WTC11 (cell line): ENCODE measurements around the gene PROSER2.

Experiments used
- AFF4 ChIP-seq: sonication (generic); formaldehyde crosslinking; IDR thresholded peaks from 2 replicates; pipeline ENCODE4 v1.8.1; 2023; ENCODE audit warnings: mild to moderate bottlenecking, missing genetic modification reagents, borderline replicate concordance
- CTCF ChIP-seq: fragments of 200-600 bp; IDR thresholded peaks from 2 replicates; pipeline ENCODE4 v1.8.0; 2022; ENCODE audit warnings: antibody characterized with exemption
- ELF4 ChIP-seq: sonication (generic); formaldehyde crosslinking; IDR thresholded peaks from 2 replicates; pipeline ENCODE4 v1.8.1; 2022; ENCODE audit warnings: low read depth, mild to moderate bottlenecking, moderate library complexity, missing genetic modification reagents
- KAT7 ChIP-seq: sonication (generic); formaldehyde crosslinking; IDR thresholded peaks from 2 replicates; pipeline ENCODE4 v1.8.1; 2023; ENCODE audit warnings: missing genetic modification reagents, mild to moderate bottlenecking, borderline replicate concordance
- NFE2L1 ChIP-seq: sonication (generic); formaldehyde crosslinking; IDR thresholded peaks from 2 replicates; pipeline ENCODE4 v1.8.1; 2023; ENCODE audit warnings: missing genetic modification reagents
- NFYB ChIP-seq: sonication (generic); formaldehyde crosslinking; conservative IDR thresholded peaks from 2 replicates; pipeline ENCODE4 v1.8.0; 2022; ENCODE audit warnings: low read depth, missing genetic modification reagents
- NR1H2 ChIP-seq: sonication (generic); formaldehyde crosslinking; IDR thresholded peaks from 2 replicates; pipeline ENCODE4 v1.9.0; 2021; ENCODE audit warnings: mild to moderate bottlenecking, moderate library complexity, missing genetic modification reagents
- NR3C1 ChIP-seq: sonication (generic); formaldehyde crosslinking; conservative IDR thresholded peaks from 2 replicates; pipeline ENCODE4 v1.8.1; 2023; ENCODE audit warnings: low read depth, mild to moderate bottlenecking, missing genetic modification reagents
- TCF7 ChIP-seq: sonication (generic); formaldehyde crosslinking; IDR thresholded peaks from 2 replicates; pipeline ENCODE4 v1.8.0; 2022; ENCODE audit warnings: mild to moderate bottlenecking, low read depth, missing genetic modification reagents, moderate library complexity
- TEAD4 ChIP-seq: sonication (generic); formaldehyde crosslinking; IDR thresholded peaks from 2 replicates; pipeline ENCODE4 v1.8.0; 2022; ENCODE audit warnings: mild to moderate bottlenecking, missing genetic modification reagents

GRCh38 chr10:11918384-11918783 lies 95.2 kb downstream of the PROSER2 start:
- no peak for TF ChIP-seq CTCF
- TF ChIP-seq TCF7: no peak
- no peak for TF ChIP-seq AFF4 (CRISPR knock-in tag)
- TF ChIP-seq NFE2L1 (CRISPR knock-in tag): no peak
- TF ChIP-seq NR3C1: no peak
- no peak for TF ChIP-seq TEAD4 (CRISPR knock-in tag)
- no peak for TF ChIP-seq KAT7 (CRISPR knock-in tag)
- no peak for TF ChIP-seq NFYB (CRISPR knock-in tag)
- TF ChIP-seq NR1H2: no peak
- TF ChIP-seq ELF4: no peak
